Body of pancreas (tissue), 4 donors: ENCODE data around the gene GLG1.

Source experiments
- POLR2A ChIP-seq, 3 donors: fragments of 450-650 bp; IDR thresholded peaks; one replicate each; pipeline ENCODE4 v1.6.1; 2016; ENCODE audit warnings: antibody characterized with exemption in 3 of 3, mild to moderate bottlenecking in 2 of 3
- TF ChIP-seq, protein P1 (sequence below), 7 experiments: fragments of 450-650 bp in 4 of 7; fragments of 200-600 bp in 3 of 7; sonication (generic) in 3 of 7; IDR thresholded peaks; one replicate each; pipeline ENCODE4 v1.5.1; 2016 to 2019; ENCODE audit warnings: antibody characterized with exemption in 7 of 7

DNA sequence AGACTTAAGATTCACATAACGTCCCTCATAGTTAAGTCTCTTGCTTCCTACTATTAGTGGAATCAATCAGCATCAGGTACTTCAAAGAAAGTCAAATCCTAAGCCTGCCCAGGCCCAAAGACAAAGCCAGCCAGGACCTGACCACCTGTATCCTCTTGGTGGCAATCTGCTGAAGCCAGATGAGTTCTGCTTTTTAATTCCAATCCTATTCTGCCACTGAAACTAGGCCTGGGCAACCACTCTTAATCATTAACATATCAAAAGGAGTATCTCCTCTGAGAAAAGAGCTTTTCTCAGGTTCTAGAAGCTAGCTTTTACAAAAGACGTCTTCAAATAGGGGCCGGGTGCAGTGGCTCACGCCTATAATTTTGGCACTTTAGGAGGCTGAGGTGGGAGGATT, 15.1 kb upstream of the GLG1 start:
- TF ChIP-seq, protein P1, sequence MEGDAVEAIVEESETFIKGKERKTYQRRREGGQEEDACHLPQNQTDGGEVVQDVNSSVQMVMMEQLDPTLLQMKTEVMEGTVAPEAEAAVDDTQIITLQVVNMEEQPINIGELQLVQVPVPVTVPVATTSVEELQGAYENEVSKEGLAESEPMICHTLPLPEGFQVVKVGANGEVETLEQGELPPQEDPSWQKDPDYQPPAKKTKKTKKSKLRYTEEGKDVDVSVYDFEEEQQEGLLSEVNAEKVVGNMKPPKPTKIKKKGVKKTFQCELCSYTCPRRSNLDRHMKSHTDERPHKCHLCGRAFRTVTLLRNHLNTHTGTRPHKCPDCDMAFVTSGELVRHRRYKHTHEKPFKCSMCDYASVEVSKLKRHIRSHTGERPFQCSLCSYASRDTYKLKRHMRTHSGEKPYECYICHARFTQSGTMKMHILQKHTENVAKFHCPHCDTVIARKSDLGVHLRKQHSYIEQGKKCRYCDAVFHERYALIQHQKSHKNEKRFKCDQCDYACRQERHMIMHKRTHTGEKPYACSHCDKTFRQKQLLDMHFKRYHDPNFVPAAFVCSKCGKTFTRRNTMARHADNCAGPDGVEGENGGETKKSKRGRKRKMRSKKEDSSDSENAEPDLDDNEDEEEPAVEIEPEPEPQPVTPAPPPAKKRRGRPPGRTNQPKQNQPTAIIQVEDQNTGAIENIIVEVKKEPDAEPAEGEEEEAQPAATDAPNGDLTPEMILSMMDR (IDR thresholded peaks at IDR 0.05), result no peak
- TF ChIP-seq POLR2A (IDR thresholded peaks at IDR 0.05), result no peak
